HEK293 (cell line): Measurements from ENCODE around the gene CD200.

ENCODE experiments used
- CTCF ChIA-PET: fragments of 350-600 bp; formaldehyde crosslinking; extraction: SDS; loops from one replicate; lab custom pipeline; 2021; ENCODE audit warnings: antibody characterized with exemption; lab: Yijun Ruan, JAX
- POLR2A ChIA-PET: fragments of 300-600 bp; formaldehyde crosslinking; extraction: SDS; loops from one replicate; lab custom pipeline; 2020; ENCODE audit warnings: antibody characterized with exemption, inconsistent platforms; lab: Yijun Ruan, JAX
- H3K27ac ChIP-seq: fragments of 200-500 bp; sonication (Bioruptor generic); 2 replicates; pipeline ENCODE4 v1.5.1; 2014; ENCODE audit warnings: low read depth, low read length, control low read depth, inconsistent platforms; ENCODE audit errors: extremely low read depth
- H3K36me3 ChIP-seq, 2 experiments: fragments of 200-500 bp in 1 of 2; sonication (Bioruptor generic) in 1 of 2; 1 replicate in 1 of 2; 2 replicates in 1 of 2; pipeline ENCODE4 v1.5.1; 2014 to 2017; ENCODE audit warnings: inconsistent platforms in 2 of 2, low read length in 2 of 2; ENCODE audit not compliant: control insufficient read depth in 2 of 2, insufficient read depth in 1 of 2
- H3K4me1 ChIP-seq: fragments of 200-500 bp; sonication (Bioruptor generic); 2 replicates; pipeline ENCODE4 v1.5.1; 2014; ENCODE audit warnings: mild to moderate bottlenecking, low read length, inconsistent platforms; ENCODE audit not compliant: control insufficient read depth, insufficient read depth
- H3K4me3 ChIP-seq: 2 replicates; pipeline ENCODE4 v1.5.1; 2011; ENCODE audit warnings: low read depth, mild to moderate bottlenecking, control low read depth, low read length, moderate library complexity
- H3K9me3 ChIP-seq: fragments of 200-500 bp; sonication (Bioruptor generic); 2 replicates; pipeline ENCODE4 v1.5.1; 2014; ENCODE audit warnings: low read depth, low read length, inconsistent platforms; ENCODE audit not compliant: control insufficient read depth, insufficient read depth
- BCL11A ChIP-seq: fragments of 450-650 bp; formaldehyde crosslinking; IDR thresholded peaks from 2 replicates; pipeline ENCODE4 v1.5.1; 2016; ENCODE audit warnings: low read depth, missing biosample characterization, missing genetic modification characterization
- GLI4 ChIP-seq: fragments of 450-650 bp; formaldehyde crosslinking; IDR thresholded peaks from 2 replicates; pipeline ENCODE4 v1.5.1; 2016; ENCODE audit warnings: missing biosample characterization, missing genetic modification characterization
- KLF10 ChIP-seq: fragments of 450-650 bp; IDR thresholded peaks from 2 replicates; pipeline ENCODE4 v1.5.1; 2018; ENCODE audit warnings: missing biosample characterization, mild to moderate bottlenecking, missing genetic modification characterization
- PRDM10 ChIP-seq: fragments of 450-650 bp; formaldehyde crosslinking; IDR thresholded peaks from 2 replicates; pipeline ENCODE4 v1.5.1; 2016; ENCODE audit warnings: missing biosample characterization, missing genetic modification characterization
- SALL2 ChIP-seq: fragments of 450-650 bp; formaldehyde crosslinking; IDR thresholded peaks from 2 replicates; pipeline ENCODE4 v1.5.0; 2017; ENCODE audit warnings: missing biosample characterization, mild to moderate bottlenecking, missing genetic modification characterization, borderline replicate concordance
- SP7 ChIP-seq: fragments of 450-650 bp; formaldehyde crosslinking; IDR thresholded peaks from 2 replicates; pipeline ENCODE4 v1.5.1; 2016; ENCODE audit warnings: missing biosample characterization, missing genetic modification characterization
- ZEB2 ChIP-seq: fragments of 450-650 bp; formaldehyde crosslinking; IDR thresholded peaks from 2 replicates; pipeline ENCODE4 v1.5.1; 2016; ENCODE audit warnings: missing biosample characterization, missing genetic modification characterization
- ZFP37 ChIP-seq: fragments of 450-650 bp; formaldehyde crosslinking; IDR thresholded peaks from 2 replicates; pipeline ENCODE4 v1.5.1; 2016; ENCODE audit warnings: missing biosample characterization, missing genetic modification characterization
- ZFP69B ChIP-seq: fragments of 450-650 bp; formaldehyde crosslinking; IDR thresholded peaks from 2 replicates; pipeline ENCODE4 v1.5.1; 2016; ENCODE audit warnings: missing biosample characterization, missing genetic modification characterization
- ZNF132 ChIP-seq: fragments of 450-650 bp; formaldehyde crosslinking; IDR thresholded peaks from 2 replicates; pipeline ENCODE4 v1.5.1; 2017; ENCODE audit warnings: missing biosample characterization, missing genetic modification characterization, borderline replicate concordance
- ZNF169 ChIP-seq: fragments of 450-650 bp; formaldehyde crosslinking; IDR thresholded peaks from 2 replicates; pipeline ENCODE4 v1.5.1; 2016; ENCODE audit warnings: missing biosample characterization, missing genetic modification characterization
- ZNF211 ChIP-seq: fragments of 450-650 bp; formaldehyde crosslinking; IDR thresholded peaks from 2 replicates; pipeline ENCODE4 v1.5.1; 2016; ENCODE audit warnings: low read depth, missing biosample characterization, missing genetic modification characterization
- ZNF248 ChIP-seq: fragments of 450-650 bp; formaldehyde crosslinking; IDR thresholded peaks from 2 replicates; pipeline ENCODE4 v1.5.1; 2017; ENCODE audit warnings: missing biosample characterization, missing genetic modification characterization
- ZNF335 ChIP-seq: fragments of 450-650 bp; formaldehyde crosslinking; conservative IDR thresholded peaks from 2 replicates; pipeline ENCODE4 v1.5.1; 2016; ENCODE audit warnings: missing biosample characterization, missing genetic modification characterization
- ZNF341 ChIP-seq: fragments of 450-650 bp; formaldehyde crosslinking; IDR thresholded peaks from 2 replicates; pipeline ENCODE4; 2016; ENCODE audit warnings: low read depth, missing biosample characterization, missing genetic modification characterization
- ZNF416 ChIP-seq: fragments of 450-650 bp; formaldehyde crosslinking; IDR thresholded peaks from 2 replicates; pipeline ENCODE4 v1.5.1; 2016; ENCODE audit warnings: missing biosample characterization, missing genetic modification characterization
- ZNF449 ChIP-seq: fragments of 450-650 bp; formaldehyde crosslinking; IDR thresholded peaks from 2 replicates; pipeline ENCODE4 v1.5.1; 2017; ENCODE audit warnings: missing biosample characterization, mild to moderate bottlenecking, missing genetic modification characterization, moderate library complexity
- ZNF621 ChIP-seq: fragments of 450-650 bp; formaldehyde crosslinking; IDR thresholded peaks from 2 replicates; pipeline ENCODE4 v1.5.1; 2017; ENCODE audit warnings: missing biosample characterization, missing genetic modification characterization
- ZNF654 ChIP-seq: fragments of 450-650 bp; formaldehyde crosslinking; IDR thresholded peaks from 2 replicates; pipeline ENCODE4 v1.5.1; 2016; ENCODE audit warnings: low read depth, missing biosample characterization, missing genetic modification characterization
- ZNF670 ChIP-seq: fragments of 450-650 bp; formaldehyde crosslinking; IDR thresholded peaks from 2 replicates; pipeline ENCODE4 v1.5.1; 2016; ENCODE audit warnings: missing biosample characterization, missing genetic modification characterization, low read depth
- ZNF677 ChIP-seq: fragments of 450-650 bp; IDR thresholded peaks from 2 replicates; pipeline ENCODE4 v1.5.0; 2018; ENCODE audit warnings: missing biosample characterization, mild to moderate bottlenecking, missing genetic modification characterization, moderate library complexity
- ZNF785 ChIP-seq: fragments of 450-650 bp; formaldehyde crosslinking; IDR thresholded peaks from 2 replicates; pipeline ENCODE4 v1.5.1; 2016; ENCODE audit warnings: missing biosample characterization, missing genetic modification characterization
- ZSCAN5A ChIP-seq: fragments of 450-650 bp; formaldehyde crosslinking; IDR thresholded peaks from 2 replicates; pipeline ENCODE4 v1.5.1; 2016; ENCODE audit warnings: missing biosample characterization, missing genetic modification characterization

CD200 gene

GRCh38 chr3:112366522-112366921, 33.6 kb downstream of the CD200 start:
- no peaks in the 10 kb centered on the region for H3K36me3 ChIP-seq
- CTCF ChIA-PET: interaction anchor here (0.6 to 0.7 kb wide), 2 partner anchors 170 to 368 kb away, joined by 3 to 4 read pairs; no protein-coding TSS in a partner anchor
- POLR2A ChIA-PET: no interaction called here

GRCh38 chr3:112371569-112371968, 38.6 kb downstream of the CD200 start:
- Histone ChIP-seq H3K27ac (no peak overlapping the region), H3K4me3 (no peak overlapping the region), H3K4me1 (no peaks in the 10 kb centered on the region), H3K9me3 (no peaks in the 10 kb centered on the region), H3K36me3 (no peaks in the 10 kb centered on the region)
- CTCF ChIA-PET: no interaction called here
- TF ChIP-seq ZNF248 (tag by site-specific recombination): no peak
- no peak for TF ChIP-seq ZNF211
- no peak for TF ChIP-seq ZSCAN5A (tag by site-specific recombination)
- no peak for TF ChIP-seq PRDM10 (tag by site-specific recombination)
- no peak for TF ChIP-seq KLF10
- no peak for TF ChIP-seq GLI4
- no peak for TF ChIP-seq ZNF132
- TF ChIP-seq BCL11A: no peak
- no peak for TF ChIP-seq ZNF670 (tag by site-specific recombination)
- no peak for TF ChIP-seq ZNF785 (tag by site-specific recombination)
- no peak for TF ChIP-seq ZNF341 (tag by site-specific recombination)
- TF ChIP-seq ZNF416 (tag by site-specific recombination): no peak
- TF ChIP-seq ZNF654: no peak
- no peak for TF ChIP-seq SALL2 (tag by site-specific recombination)
- POLR2A ChIA-PET: no interaction called here

More at GRCh38 chr3:112366522-112366921, 33.6 kb downstream of the CD200 start:
- TF ChIP-seq SP7 (tag by site-specific recombination) (no peak), ZEB2 (tag by site-specific recombination) (no peak), ZFP37 (tag by site-specific recombination) (no peak), ZNF621 (no peak), ZNF677 (tag by site-specific recombination) (no peak), ZFP69B (no peak), ZNF169 (no peak), ZNF449 (no peak), ZNF335 (tag by site-specific recombination) (no peak)
- H3K9me3 ChIP-seq: no peaks in the 10 kb centered on the region
- no peaks in the 10 kb centered on the region for H3K4me1 ChIP-seq
- no peak overlapping the region for H3K4me3 ChIP-seq
- no peak overlapping the region for H3K27ac ChIP-seq
